Endometrium (tissue), 2 donors: ENCODE data around the gene TSSK6.
"Not testable (repeated sequence)": the region's sequence is repeated elsewhere in the genome, so short reads cannot be mapped to it uniquely, and the experiment has no call there.

Source experiments
- FAIRE-seq: peaks from 2 replicates; lab custom pipeline; 2012; peaks lifted over from hg19 to GRCh38; lab: Jason Lieb, UNC
- donor health status: control.
- donor health status: control.

The TSSK6 gene

DNA sequence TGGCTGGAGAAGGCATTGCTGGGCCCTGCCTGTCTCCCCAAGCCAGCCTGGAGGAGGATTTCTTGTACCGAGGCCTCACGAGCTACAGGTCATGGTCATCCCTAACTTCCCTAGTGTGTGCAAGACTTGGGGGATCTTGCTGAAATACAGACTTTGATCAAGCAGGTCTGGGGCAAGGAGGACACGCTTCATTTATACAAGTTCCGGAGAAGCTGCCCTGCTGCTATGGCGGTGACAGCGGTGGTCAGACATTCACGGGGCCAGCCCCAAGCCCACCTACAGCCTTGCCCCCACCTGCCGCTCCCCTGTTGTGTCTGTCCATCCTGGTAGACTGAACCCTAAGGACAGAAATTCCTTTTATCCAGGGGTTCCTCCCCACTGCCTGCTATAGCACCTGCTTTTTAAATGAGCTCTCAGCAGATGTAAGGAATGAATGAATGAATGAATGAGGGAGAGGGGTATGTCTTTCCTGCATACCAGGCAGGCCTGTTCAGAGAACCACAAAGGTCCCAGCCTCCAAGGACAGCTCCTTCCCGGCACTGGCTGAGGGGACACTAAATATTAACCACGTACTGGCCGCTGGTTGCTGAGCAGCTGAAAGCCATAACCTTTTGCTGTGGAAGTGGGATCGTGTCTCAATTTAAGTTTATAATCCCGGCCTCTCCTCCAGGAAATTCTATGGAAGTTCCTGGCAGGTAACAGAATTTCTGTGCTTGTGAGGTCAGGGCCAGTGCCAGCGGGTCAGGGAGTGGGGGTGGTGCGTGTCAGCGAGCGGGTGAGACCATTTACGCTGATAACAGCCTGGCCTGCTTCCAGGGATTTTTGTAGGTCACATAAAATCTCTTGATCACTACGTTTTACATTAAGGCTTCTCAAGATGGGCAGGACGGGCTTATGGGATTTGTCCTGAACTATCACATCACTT is 27.1 kb downstream of the TSSK6 start:
- no peak for FAIRE-seq

DNA sequence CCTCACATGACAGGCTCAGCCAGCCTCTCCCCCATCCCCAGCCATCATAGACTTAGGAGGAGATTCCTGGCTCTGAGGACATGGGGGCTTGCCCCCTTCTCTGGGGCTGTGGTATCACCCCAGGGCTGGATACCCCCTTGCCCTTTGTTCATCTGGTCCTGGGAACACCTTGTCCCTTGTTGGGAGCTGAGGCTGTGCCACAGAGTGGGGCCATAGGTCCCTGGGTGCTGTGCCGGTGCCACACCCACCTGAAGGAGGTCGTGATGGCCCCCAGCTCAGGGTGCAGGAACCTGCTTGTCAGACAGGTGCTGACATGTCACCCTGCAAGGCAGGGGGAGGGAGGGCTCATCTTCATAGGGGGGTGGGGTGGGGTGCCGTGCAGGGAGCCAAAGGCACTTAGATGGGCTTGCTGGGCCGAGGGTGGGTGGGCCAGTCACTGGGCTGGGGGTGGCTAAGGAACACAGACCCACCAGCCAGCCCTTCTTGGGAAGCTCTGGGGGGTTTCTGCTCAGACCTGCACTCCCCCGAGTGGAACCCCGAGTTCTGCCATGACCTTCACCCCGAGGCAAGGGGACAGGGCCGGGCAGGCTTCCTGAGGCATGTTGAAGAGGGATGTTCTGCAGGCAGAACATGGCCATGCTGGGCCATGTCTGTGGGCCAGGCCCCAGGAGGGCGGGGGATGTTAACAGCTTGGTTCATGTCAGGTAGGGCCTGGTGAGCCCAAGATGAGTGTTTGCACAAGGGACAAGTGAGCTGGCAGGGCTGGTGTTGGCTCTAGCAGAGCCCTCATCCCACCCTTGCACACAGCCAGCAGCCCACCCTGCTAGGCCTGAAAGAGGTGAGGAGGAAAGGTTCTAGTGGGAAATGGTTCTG is 28.0 kb downstream of the TSSK6 start:
- no peak for FAIRE-seq

GRCh38 chr19:19486343-19487076 is 28.8 kb downstream of the TSSK6 start:
- FAIRE-seq = no peak

DNA sequence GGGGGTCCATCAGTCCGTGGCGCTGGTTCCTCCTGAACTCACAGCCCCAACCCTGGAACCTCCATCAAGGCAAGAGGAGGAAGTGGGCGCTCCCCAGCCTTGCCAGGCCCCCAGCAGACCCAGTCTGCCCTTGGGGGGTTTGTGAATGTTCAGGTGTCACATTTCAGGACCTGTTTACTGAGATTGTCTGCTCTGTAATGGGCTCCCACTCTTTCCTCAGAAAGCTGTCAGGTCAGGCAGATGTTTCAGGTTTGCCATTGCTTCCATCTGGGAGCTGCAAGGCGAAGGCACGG is 29.4 kb downstream of the TSSK6 start:
- FAIRE-seq = no peak

- FAIRE-seq = no peak
Observed at GRCh38 chr19:19485161-19485997, 30.0 kb downstream of the TSSK6 start.

DNA sequence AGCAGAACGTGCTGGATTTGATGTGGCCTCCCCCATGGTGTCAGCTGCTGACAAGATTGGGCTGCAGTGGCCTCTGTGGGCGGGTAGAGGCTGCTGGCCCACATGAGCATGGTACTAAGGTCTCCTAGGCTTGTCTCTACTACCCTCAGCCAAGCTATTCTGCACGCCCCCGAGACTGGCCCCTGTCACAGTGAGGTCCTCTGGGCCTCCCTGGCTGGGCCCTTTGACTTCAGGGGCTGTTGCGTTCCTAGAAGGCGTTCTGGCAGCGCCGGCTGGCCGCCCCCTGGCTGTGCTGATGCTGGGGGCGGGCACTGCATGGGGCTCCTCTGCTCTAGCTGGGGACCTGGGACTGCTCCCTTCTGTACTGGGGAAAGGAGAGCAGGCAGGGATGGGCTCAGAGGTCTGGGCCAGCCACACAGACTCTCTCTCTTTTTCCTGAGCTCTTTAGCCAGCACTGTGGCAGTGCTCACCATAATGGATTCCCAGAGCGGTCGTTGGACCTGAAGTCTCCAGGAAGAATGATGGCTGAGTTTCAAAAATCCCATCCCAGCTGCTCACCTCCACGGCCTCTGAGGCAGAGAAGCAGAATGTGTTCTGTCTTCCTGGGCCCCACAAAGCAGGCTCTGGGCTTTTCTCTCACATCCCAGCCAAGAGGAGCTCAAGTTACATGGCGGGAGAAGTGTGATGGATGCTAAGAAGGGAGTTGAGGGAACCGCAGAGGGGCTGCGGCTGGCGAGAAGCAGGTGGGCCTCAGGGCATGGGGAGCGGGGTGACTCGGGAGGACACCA is 32.3 kb downstream of the TSSK6 start:
- no peak for FAIRE-seq

- FAIRE-seq = no peak
Observed at GRCh38 chr19:19480688-19481087, 34.7 kb downstream of the TSSK6 start.

DNA sequence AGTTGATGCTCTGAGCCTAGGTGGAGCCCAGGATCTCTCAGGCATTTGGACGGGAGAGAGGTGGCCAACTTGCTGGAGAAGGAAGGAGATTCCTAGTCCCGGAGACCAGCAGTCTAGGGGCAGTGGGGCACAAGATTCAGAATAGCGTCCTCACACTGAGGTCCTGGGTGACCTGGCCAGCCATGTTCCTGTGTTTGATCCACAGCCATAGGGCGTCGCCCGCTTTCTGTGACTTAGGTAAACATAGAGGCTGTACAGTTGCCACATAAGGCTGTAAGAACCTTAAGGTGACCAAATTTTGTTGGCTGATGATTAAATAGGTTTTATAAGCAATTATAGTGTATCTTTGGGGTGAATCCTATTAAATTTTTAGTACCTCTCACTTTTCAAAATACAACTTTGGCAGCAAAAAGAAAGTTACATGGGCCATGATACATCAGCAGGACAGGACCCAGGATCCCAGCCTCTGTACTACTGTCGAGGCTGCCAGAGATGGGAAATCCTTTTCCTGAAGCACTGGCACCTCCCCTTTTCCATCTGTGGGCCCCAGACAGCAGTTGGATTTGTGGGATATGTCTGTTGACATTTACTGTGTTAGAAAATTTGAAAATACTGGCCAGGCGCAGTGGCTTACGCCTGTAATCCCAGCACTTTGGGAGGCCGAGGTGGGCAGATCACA is 37.5 kb downstream of the TSSK6 start:
- FAIRE-seq = no peak

GRCh38 chr19:19475849-19476828 is 39.2 kb downstream of the TSSK6 start:
- no peak for FAIRE-seq

- no peak for FAIRE-seq
Observed at GRCh38 chr19:19475015-19475765, 40.2 kb downstream of the TSSK6 start.

- FAIRE-seq = not testable (repeated sequence)
Observed at GRCh38 chr19:19472106-19472505, 43.2 kb downstream of the TSSK6 start.

- no peak for FAIRE-seq
Observed at GRCh38 chr19:19471682-19472081, 43.7 kb downstream of the TSSK6 start.

GRCh38 chr19:19470579-19470978 is 44.8 kb downstream of the TSSK6 start:
- FAIRE-seq = no peak

DNA sequence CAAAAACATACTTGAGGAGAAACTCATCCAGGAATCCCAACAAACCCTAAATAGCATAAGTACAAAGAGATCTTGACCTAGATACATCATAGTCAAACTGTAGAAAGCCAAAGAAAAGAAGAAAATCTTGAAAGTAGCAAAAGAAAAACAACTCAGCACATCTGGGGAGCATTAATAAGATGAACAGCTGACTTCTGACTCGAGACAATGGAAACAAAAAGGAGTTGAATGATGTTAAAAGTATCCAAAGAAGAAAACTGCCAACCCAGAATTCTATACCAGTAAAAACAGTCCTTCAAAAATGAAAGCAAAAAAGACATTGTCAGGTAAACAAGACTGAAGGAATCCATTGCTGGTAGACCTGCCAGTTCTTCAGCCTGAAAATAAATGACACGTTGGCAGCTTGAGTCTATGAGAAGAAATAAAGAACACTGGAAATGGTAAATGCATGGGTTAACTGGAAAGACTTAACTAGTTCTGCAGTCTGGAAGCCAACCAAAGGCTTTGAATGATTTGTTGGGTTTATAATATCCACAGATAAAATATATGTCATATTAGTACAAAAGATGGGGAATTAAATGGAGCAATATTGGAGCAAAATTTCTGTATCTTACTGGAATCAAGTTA is 46.8 kb downstream of the TSSK6 start:
- FAIRE-seq = no peak

DNA sequence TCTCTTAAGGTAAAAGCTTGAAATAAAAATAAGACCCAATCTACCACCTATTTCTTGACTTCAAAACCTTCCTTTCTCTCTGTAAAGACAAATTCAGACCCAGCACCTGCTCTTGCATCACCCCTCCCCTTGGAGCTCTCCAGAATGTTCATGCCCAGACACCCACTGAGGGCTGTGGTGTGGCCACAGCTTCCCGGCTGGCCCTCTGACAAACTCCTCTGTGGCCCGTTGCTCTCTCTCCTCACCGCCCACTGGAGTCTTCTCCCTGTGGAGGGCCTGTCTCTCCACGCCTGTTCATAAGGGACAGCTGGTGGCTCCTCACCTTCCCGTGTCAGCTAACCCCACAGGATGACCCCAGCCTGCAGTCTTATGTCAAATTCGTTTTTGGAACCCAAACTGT is 49.1 kb downstream of the TSSK6 start:
- no peak for FAIRE-seq

DNA sequence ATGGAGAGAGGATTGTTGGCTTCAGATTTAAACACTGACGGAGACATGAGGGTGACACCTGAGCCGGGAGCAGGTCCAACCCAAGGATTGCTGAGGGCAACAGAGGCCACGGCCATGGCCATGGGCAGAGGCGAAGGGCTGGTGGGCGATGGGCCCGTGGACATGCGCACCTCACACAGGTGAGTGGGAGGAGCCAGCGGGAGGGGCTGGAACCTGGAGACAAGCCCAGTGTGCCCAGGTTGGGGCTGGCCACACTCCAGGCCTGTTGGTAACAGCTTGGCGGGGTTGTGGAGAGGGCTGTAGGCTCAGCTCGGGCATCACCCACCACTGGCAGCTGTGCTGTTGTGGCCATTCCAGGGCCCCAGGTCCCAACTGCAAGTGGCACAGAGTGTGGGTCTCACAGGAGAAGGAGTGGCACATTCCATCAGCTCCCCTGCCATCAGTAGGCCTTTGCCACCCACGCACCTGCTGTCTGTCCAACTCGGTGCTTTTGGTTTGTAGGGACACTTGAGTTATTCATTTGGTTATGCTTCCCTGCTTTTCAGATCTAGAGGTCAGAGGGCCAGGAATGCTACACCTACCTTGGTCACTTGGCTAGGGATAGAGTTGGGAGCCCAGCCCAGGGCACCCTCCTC is 49.8 kb downstream of the TSSK6 start:
- no peak for FAIRE-seq
